Coronary artery (tissue), 2 donors: Measurements from ENCODE around the gene ZNF534.
A peak's percentile ranks its signal among the peaks of the same experiment; 100 is the strongest.
"Not testable (repeated sequence)": the region's sequence is repeated elsewhere in the genome, so short reads cannot be mapped to it uniquely, and the experiment has no call there.

ENCODE experiments used
- DNase-seq: peaks from one replicate; pipeline ENCODE4 v3.0.0-alpha.2; 2017; ENCODE audit warnings: low spot score
- H3K27ac ChIP-seq, 2 donors: fragments of 200-600 bp; sonication (generic); one replicate each; pipeline ENCODE4 v1.5.1; 2016 to 2019
- H3K4me3 ChIP-seq: fragments of 200-600 bp; sonication (generic); 2 replicates; pipeline ENCODE4 v1.5.1; 2016; ENCODE audit warnings: mild to moderate bottlenecking, moderate library complexity
- TF ChIP-seq, protein P1 (sequence below): fragments of 200-600 bp; sonication (generic); IDR thresholded peaks from one replicate; pipeline ENCODE4 v1.5.1; 2019; ENCODE audit warnings: antibody characterized with exemption

The ZNF534 gene

DNA sequence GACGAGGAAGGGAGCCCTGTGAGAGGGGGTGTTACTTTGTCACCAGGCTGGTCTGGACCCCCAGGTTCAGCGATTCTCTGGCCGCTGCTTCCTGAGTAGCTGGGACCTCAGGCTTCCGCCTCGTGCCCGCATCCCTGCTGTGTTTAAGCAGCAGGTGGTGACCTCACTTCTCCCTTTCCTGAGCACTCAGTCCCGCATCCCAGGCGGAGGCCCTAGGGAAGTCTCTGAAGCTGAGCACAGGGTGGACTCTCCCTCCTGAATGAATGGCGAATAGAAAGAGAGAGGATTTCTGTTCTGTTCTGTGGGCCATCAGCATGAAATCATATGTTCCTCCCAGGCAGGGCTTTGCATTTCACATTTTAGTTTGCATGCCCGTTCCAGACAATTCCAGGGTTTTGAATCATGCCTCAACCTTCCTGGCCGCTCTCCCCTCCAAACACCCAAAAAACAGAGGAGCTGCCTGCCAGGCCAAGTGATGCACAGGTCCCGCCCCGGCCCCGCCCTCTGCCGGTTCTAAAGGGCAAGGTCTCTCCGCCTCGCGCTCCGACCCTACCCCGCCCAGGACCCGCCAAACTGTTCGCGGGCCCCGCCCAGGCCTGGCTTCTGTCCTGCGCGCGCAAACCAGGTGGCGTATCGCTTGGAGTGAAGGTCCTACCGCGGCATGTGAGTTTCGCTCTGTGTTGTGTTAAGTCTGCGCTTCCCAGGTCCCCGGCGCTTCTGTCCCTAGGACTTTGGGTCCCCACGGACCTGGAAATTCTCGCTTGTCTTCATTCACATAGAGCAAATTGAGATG is 63.4 kb downstream of the ZNF534 start:
- TF ChIP-seq, protein P1, sequence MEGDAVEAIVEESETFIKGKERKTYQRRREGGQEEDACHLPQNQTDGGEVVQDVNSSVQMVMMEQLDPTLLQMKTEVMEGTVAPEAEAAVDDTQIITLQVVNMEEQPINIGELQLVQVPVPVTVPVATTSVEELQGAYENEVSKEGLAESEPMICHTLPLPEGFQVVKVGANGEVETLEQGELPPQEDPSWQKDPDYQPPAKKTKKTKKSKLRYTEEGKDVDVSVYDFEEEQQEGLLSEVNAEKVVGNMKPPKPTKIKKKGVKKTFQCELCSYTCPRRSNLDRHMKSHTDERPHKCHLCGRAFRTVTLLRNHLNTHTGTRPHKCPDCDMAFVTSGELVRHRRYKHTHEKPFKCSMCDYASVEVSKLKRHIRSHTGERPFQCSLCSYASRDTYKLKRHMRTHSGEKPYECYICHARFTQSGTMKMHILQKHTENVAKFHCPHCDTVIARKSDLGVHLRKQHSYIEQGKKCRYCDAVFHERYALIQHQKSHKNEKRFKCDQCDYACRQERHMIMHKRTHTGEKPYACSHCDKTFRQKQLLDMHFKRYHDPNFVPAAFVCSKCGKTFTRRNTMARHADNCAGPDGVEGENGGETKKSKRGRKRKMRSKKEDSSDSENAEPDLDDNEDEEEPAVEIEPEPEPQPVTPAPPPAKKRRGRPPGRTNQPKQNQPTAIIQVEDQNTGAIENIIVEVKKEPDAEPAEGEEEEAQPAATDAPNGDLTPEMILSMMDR = no peak
- no peak overlapping the region for H3K27ac ChIP-seq
- no peak for DNase-seq
- peak overlapping the region; percentile 59 for H3K4me3 ChIP-seq

GRCh38 chr19:52492994-52493470 is 64.1 kb downstream of the ZNF534 start:
- Histone ChIP-seq H3K4me3 (peak overlapping the region; percentile 59), H3K27ac (no peak overlapping the region)
- TF ChIP-seq, protein P1 = no peak
- DNase-seq = no peak

- DNase-seq = no peak
- TF ChIP-seq, protein P1 = no peak
- Histone ChIP-seq H3K27ac (no peak overlapping the region), H3K4me3 (no peak overlapping the region)
Measured at GRCh38 chr19:52494518-52494917, 65.6 kb downstream of the ZNF534 start.

DNA sequence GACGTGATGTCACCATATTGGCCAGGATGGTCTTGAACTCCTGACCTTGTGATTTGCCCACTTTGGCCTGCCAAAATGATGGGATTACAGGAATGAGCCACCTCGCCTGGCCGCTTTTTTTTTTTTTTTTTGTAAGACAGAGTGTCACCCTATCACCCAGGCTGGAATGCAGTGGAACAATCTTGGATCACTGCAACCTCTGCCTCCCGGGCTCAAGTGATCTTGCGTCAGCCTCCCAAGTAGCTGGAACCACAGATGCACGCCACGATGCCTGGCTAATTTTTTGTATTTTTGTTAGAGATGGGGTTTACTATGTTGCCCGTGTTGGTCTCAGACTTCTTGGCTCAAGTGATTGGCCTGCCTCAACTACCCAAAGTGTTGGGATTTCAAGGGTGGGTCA is 69.6 kb downstream of the ZNF534 start:
- H3K4me3 ChIP-seq = no peak overlapping the region
- no peak overlapping the region for H3K27ac ChIP-seq
- DNase-seq = no peak
- TF ChIP-seq, protein P1 = no peak

DNA sequence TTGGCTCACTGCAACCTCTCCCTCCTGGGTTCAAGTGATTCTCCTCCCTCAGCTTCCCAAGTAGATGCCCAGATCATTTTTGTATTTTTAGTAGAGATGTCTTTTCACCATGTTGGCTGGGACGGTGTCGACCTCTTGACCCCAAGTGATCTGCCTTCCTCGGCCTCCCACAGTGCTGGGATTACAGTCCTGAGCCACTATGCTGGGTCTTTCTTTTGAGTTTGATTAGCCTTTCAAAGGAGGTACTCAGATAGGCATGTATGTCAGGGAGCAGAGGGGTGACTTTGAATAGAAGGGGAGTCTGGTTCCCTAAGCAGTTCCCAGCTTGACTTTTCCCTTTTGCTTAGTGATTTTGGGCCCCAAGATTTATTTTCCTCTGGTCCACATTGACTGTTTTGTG is 71.5 kb downstream of the ZNF534 start:
- H3K27ac ChIP-seq, DNase-seq, H3K4me3 ChIP-seq: not testable (repeated sequence)

DNA sequence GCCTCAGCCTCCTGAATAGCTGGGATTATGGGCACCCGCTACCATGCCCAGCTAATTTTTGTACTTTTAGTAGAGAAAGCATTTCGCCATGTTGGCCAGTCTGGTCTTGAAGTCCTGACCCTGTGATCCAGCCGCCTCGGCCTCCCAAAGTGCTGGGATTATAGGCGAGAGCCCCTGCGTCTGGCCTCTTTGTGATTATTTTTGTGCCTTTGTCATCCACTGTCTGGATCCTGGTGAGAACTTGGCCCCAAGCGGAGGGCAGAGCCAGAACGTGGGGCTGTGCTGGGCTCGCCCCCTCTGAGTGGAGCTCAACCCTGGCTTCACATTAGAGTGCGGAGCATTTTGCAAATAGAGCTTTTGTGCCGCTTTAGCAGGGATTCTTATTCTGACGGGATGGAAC is 72.0 kb downstream of the ZNF534 start:
- DNase-seq = not testable (repeated sequence)

More for the DNA sequence above, 72.0 kb downstream of the ZNF534 start:
- H3K4me3 ChIP-seq, H3K27ac ChIP-seq: not testable (repeated sequence)
